ENCODE data around the gene LMBR1L.

LMBR1L gene

GRCh38 chr12:49059299-49060171 lies 51.1 kb downstream of the LMBR1L start:
- H3K36me3 ChIP-seq (ENCODE audit: insufficient read depth, low read length), result no peaks in the 10 kb centered on the region; the same call in 1 of the 2 replicates
- H3K4me1 ChIP-seq (ENCODE audit: control insufficient read depth, insufficient read depth, low read length, unreplicated experiment), result peaks cover 39% of the 10 kb centered on the region
- peaks cover 63% of the 10 kb centered on the region for H3K79me2 ChIP-seq (ENCODE audit: control insufficient read depth, insufficient read depth, low read length, unreplicated experiment)
- H3K27me3 ChIP-seq (ENCODE audit: insufficient read depth, low read length), result no peaks in the 10 kb centered on the region
- H3K4me3 ChIP-seq (ENCODE audit: low read depth, low read length), result peak overlapping the region; percentile 89
- H3K27ac ChIP-seq (ENCODE audit: low read depth, low read length), result peak overlapping the region; percentile 87
- H2AFZ ChIP-seq (ENCODE audit: low read length, unreplicated experiment), result peak overlapping the region; percentile 97

- H3K27ac ChIP-seq (ENCODE audit: low read depth, low read length), result 0 out of 2 replicates have a peak overlapping the region, but pooled peaks have one; percentile 87
- H3K4me3 ChIP-seq (ENCODE audit: low read depth, low read length), result peak overlapping the region; percentile 89
- peaks cover 69% of the 10 kb centered on the region for H3K79me2 ChIP-seq (ENCODE audit: control insufficient read depth, insufficient read depth, low read length, unreplicated experiment)
- no peaks in the 10 kb centered on the region for H3K27me3 ChIP-seq (ENCODE audit: insufficient read depth, low read length)
- H3K36me3 ChIP-seq (ENCODE audit: insufficient read depth, low read length), result no peaks in the 10 kb centered on the region; the same call in 1 of the 2 replicates
- H2AFZ ChIP-seq (ENCODE audit: low read length, unreplicated experiment), result no peak overlapping the region
- peaks cover 39% of the 10 kb centered on the region for H3K4me1 ChIP-seq (ENCODE audit: control insufficient read depth, insufficient read depth, low read length, unreplicated experiment)
Observed at GRCh38 chr12:49059045-49059298, 51.7 kb downstream of the LMBR1L start.

- H3K27me3 ChIP-seq (ENCODE audit: insufficient read depth, low read length), result no peaks in the 10 kb centered on the region
- no peaks in the 10 kb centered on the region; the same call in 1 of the 2 replicates for H3K36me3 ChIP-seq (ENCODE audit: insufficient read depth, low read length)
- no peak overlapping the region for H3K27ac ChIP-seq (ENCODE audit: low read depth, low read length)
- H3K4me1 ChIP-seq (ENCODE audit: control insufficient read depth, insufficient read depth, low read length, unreplicated experiment), result peaks cover 36% of the 10 kb centered on the region
- H2AFZ ChIP-seq (ENCODE audit: low read length, unreplicated experiment), result no peak overlapping the region
- H3K4me3 ChIP-seq (ENCODE audit: low read depth, low read length), result peak overlapping the region; percentile 89
- peaks cover 72% of the 10 kb centered on the region for H3K79me2 ChIP-seq (ENCODE audit: control insufficient read depth, insufficient read depth, low read length, unreplicated experiment)
Observed at GRCh38 chr12:49058366-49059044, 52.1 kb downstream of the LMBR1L start.

- no peak overlapping the region for H3K27ac ChIP-seq (ENCODE audit: low read depth, low read length)
- peak overlapping the region; percentile 89 for H3K4me3 ChIP-seq (ENCODE audit: low read depth, low read length)
- H2AFZ ChIP-seq (ENCODE audit: low read length, unreplicated experiment), result no peak overlapping the region
- H3K36me3 ChIP-seq (ENCODE audit: insufficient read depth, low read length), result no peaks in the 10 kb centered on the region; the same call in 1 of the 2 replicates
- H3K27me3 ChIP-seq (ENCODE audit: insufficient read depth, low read length), result no peaks in the 10 kb centered on the region
- H3K4me1 ChIP-seq (ENCODE audit: control insufficient read depth, insufficient read depth, low read length, unreplicated experiment), result peaks cover 34% of the 10 kb centered on the region
- peaks cover 72% of the 10 kb centered on the region for H3K79me2 ChIP-seq (ENCODE audit: control insufficient read depth, insufficient read depth, low read length, unreplicated experiment)
Observed at GRCh38 chr12:49057888-49058287, 52.8 kb downstream of the LMBR1L start.

- no peaks in the 10 kb centered on the region; the same call in 1 of the 2 replicates for H3K36me3 ChIP-seq (ENCODE audit: insufficient read depth, low read length)
- peak overlapping the region; percentile 33; the same call in 1 of the 2 replicates for H3K27ac ChIP-seq (ENCODE audit: low read depth, low read length)
- peaks cover 77% of the 10 kb centered on the region for H3K79me2 ChIP-seq (ENCODE audit: control insufficient read depth, insufficient read depth, low read length, unreplicated experiment)
- no peak overlapping the region for H2AFZ ChIP-seq (ENCODE audit: low read length, unreplicated experiment)
- H3K27me3 ChIP-seq (ENCODE audit: insufficient read depth, low read length), result no peaks in the 10 kb centered on the region
- H3K4me1 ChIP-seq (ENCODE audit: control insufficient read depth, insufficient read depth, low read length, unreplicated experiment), result peaks cover 31% of the 10 kb centered on the region
- peak overlapping the region; percentile 89 for H3K4me3 ChIP-seq (ENCODE audit: low read depth, low read length)
Observed at GRCh38 chr12:49055978-49056754, 54.5 kb downstream of the LMBR1L start.

GRCh38 chr12:49055092-49055491 lies 55.6 kb downstream of the LMBR1L start:
- H3K79me2 ChIP-seq (ENCODE audit: control insufficient read depth, insufficient read depth, low read length, unreplicated experiment), result peaks cover 80% of the 10 kb centered on the region
- H3K4me3 ChIP-seq (ENCODE audit: low read depth, low read length), result no peak overlapping the region
- no peak overlapping the region for H2AFZ ChIP-seq (ENCODE audit: low read length, unreplicated experiment)
- H3K4me1 ChIP-seq (ENCODE audit: control insufficient read depth, insufficient read depth, low read length, unreplicated experiment), result peaks cover 36% of the 10 kb centered on the region
- H3K36me3 ChIP-seq (ENCODE audit: insufficient read depth, low read length), result no peaks in the 10 kb centered on the region; the same call in 1 of the 2 replicates
- no peak overlapping the region for H3K27ac ChIP-seq (ENCODE audit: low read depth, low read length)
- no peaks in the 10 kb centered on the region for H3K27me3 ChIP-seq (ENCODE audit: insufficient read depth, low read length)

GRCh38 chr12:49054524-49054923 lies 56.1 kb downstream of the LMBR1L start:
- H3K4me3 ChIP-seq (ENCODE audit: low read depth, low read length), result no peak overlapping the region
- H3K36me3 ChIP-seq (ENCODE audit: insufficient read depth, low read length), result no peaks in the 10 kb centered on the region; the same call in 1 of the 2 replicates
- no peak overlapping the region for H3K27ac ChIP-seq (ENCODE audit: low read depth, low read length)
- peaks cover 74% of the 10 kb centered on the region for H3K79me2 ChIP-seq (ENCODE audit: control insufficient read depth, insufficient read depth, low read length, unreplicated experiment)
- no peak overlapping the region for H2AFZ ChIP-seq (ENCODE audit: low read length, unreplicated experiment)
- H3K27me3 ChIP-seq (ENCODE audit: insufficient read depth, low read length), result no peaks in the 10 kb centered on the region
- peaks cover 42% of the 10 kb centered on the region for H3K4me1 ChIP-seq (ENCODE audit: control insufficient read depth, insufficient read depth, low read length, unreplicated experiment)

GRCh38 chr12:49054096-49054495 lies 56.6 kb downstream of the LMBR1L start:
- H3K36me3 ChIP-seq (ENCODE audit: insufficient read depth, low read length), result peaks cover 1% of the 10 kb centered on the region
- no peaks in the 10 kb centered on the region for H3K27me3 ChIP-seq (ENCODE audit: insufficient read depth, low read length)
- peaks cover 70% of the 10 kb centered on the region for H3K79me2 ChIP-seq (ENCODE audit: control insufficient read depth, insufficient read depth, low read length, unreplicated experiment)
- no peak overlapping the region for H2AFZ ChIP-seq (ENCODE audit: low read length, unreplicated experiment)
- H3K4me1 ChIP-seq (ENCODE audit: control insufficient read depth, insufficient read depth, low read length, unreplicated experiment), result peaks cover 46% of the 10 kb centered on the region
- H3K27ac ChIP-seq (ENCODE audit: low read depth, low read length), result no peak overlapping the region
- H3K4me3 ChIP-seq (ENCODE audit: low read depth, low read length), result no peak overlapping the region

- Histone ChIP-seq H3K4me3 (ENCODE audit: low read depth, low read length) (no peak overlapping the region), H3K36me3 (ENCODE audit: insufficient read depth, low read length) (peaks cover 16% of the 10 kb centered on the region), H3K27ac (ENCODE audit: low read depth, low read length) (no peak overlapping the region), H3K27me3 (ENCODE audit: insufficient read depth, low read length) (no peaks in the 10 kb centered on the region), H2AFZ (ENCODE audit: low read length, unreplicated experiment) (no peak overlapping the region), H3K4me1 (ENCODE audit: control insufficient read depth, insufficient read depth, low read length, unreplicated experiment) (peaks cover 41% of the 10 kb centered on the region), H3K79me2 (ENCODE audit: control insufficient read depth, insufficient read depth, low read length, unreplicated experiment) (peaks cover 55% of the 10 kb centered on the region)
Observed at GRCh38 chr12:49052451-49053208, 58.0 kb downstream of the LMBR1L start.
